Endodermal cell (in vitro differentiated cells): ENCODE data around the gene HOXD4. TPM values are rescaled to one million over a fixed set of nuclear protein-coding genes. Genes with fewer than 3 reads are reported as not detected.
A peak's percentile ranks its signal among the peaks of the same experiment; 100 is the strongest.

Source experiments
- DNase-seq: peaks from one replicate; pipeline ENCODE4 v3.0.0-alpha.2; 2017
- H3K27ac ChIP-seq: 2 replicates; pipeline ENCODE4 v1.5.1; 2013; ENCODE audit warnings: mild to moderate bottlenecking, low read depth, low read length, moderate library complexity
- H3K27me3 ChIP-seq: 2 replicates; pipeline ENCODE4 v1.6.1; 2013; ENCODE audit warnings: mild to moderate bottlenecking, low read length, moderate library complexity; ENCODE audit not compliant: insufficient read depth, control insufficient read depth, poor library complexity, severe bottlenecking
- H3K36me3 ChIP-seq: 2 replicates; pipeline ENCODE4 v1.7.0; 2013; ENCODE audit warnings: mild to moderate bottlenecking, low read length, moderate library complexity; ENCODE audit not compliant: control insufficient read depth, insufficient read depth
- H3K4me1 ChIP-seq: one replicate; pipeline ENCODE4 v1.7.0; 2013; ENCODE audit warnings: low read length; ENCODE audit not compliant: control insufficient read depth, insufficient read depth
- H3K4me3 ChIP-seq: 2 replicates; pipeline ENCODE4 v1.5.1; 2013; ENCODE audit warnings: mild to moderate bottlenecking, low read length, moderate library complexity
- H3K9ac ChIP-seq: 2 replicates; pipeline ENCODE4 v1.6.1; 2013; ENCODE audit warnings: mild to moderate bottlenecking, low read length, moderate library complexity; ENCODE audit not compliant: poor library complexity, severe bottlenecking; ENCODE audit errors: extremely low read depth
- H3K9me3 ChIP-seq: 2 replicates; pipeline ENCODE4 v1.6.1; 2013; ENCODE audit warnings: mild to moderate bottlenecking, low read length, moderate library complexity; ENCODE audit not compliant: control insufficient read depth
- H3K27ac Mint-ChIP-seq: 2 replicates; pipeline ENCODE4 v1.8.0; 2020; ENCODE audit warnings: mixed read lengths
- H3K27me3 Mint-ChIP-seq: 2 replicates; pipeline ENCODE4 v1.8.0; 2021; ENCODE audit warnings: mild to moderate bottlenecking, mixed read lengths; ENCODE audit not compliant: insufficient read depth
- H3K36me3 Mint-ChIP-seq: 2 replicates; pipeline ENCODE4 v1.8.0; 2020; ENCODE audit warnings: low read depth, mixed read lengths
- H3K4me1 Mint-ChIP-seq: 2 replicates; pipeline ENCODE4 v1.8.0; 2020; ENCODE audit warnings: mixed read lengths
- H3K4me3 Mint-ChIP-seq: 2 replicates; pipeline ENCODE4 v1.8.0; 2020; ENCODE audit warnings: mild to moderate bottlenecking, moderate library complexity, mixed read lengths
- H3K9me3 Mint-ChIP-seq: 2 replicates; pipeline ENCODE4 v1.8.0; 2020; ENCODE audit warnings: mild to moderate bottlenecking, mixed read lengths
- WGBS, 2 experiments: methylation state at CpG; one replicate each; pipeline versions ENCODE4 v1.1.5 to v1.1.7; 2013; ENCODE audit warnings: missing lambda C conversion rate in 2 of 2, mixed read lengths in 1 of 2; ENCODE audit not compliant: insufficient coverage in 1 of 2, insufficient read length in 1 of 2; 5-methylcytosine and 5-hydroxymethylcytosine counted together
- total RNA-seq, 2 donors: library from RNA; stranded (reverse); fragmentation: NEBNext Ultra II Directional in 1 of 2; extraction: Animal tissue kit (Norgen Biotek cat#: 25700) in 1 of 2; gene quantifications; 2 replicates in 1 of 2; 3 replicates in 1 of 2; pipeline ENCODE4 v1.2.1, GENCODE V29; 2021
- TF ChIP-seq, protein P1 (sequence below): fragments of 200-600 bp; sonication (generic); conservative IDR thresholded peaks from 2 replicates; pipeline ENCODE4 v1.5.0; 2021; ENCODE audit warnings: antibody characterized with exemption, mild to moderate bottlenecking

Gene HOXD4
- total RNA-seq, 2 donors from 2014 or later = not detected

DNA sequence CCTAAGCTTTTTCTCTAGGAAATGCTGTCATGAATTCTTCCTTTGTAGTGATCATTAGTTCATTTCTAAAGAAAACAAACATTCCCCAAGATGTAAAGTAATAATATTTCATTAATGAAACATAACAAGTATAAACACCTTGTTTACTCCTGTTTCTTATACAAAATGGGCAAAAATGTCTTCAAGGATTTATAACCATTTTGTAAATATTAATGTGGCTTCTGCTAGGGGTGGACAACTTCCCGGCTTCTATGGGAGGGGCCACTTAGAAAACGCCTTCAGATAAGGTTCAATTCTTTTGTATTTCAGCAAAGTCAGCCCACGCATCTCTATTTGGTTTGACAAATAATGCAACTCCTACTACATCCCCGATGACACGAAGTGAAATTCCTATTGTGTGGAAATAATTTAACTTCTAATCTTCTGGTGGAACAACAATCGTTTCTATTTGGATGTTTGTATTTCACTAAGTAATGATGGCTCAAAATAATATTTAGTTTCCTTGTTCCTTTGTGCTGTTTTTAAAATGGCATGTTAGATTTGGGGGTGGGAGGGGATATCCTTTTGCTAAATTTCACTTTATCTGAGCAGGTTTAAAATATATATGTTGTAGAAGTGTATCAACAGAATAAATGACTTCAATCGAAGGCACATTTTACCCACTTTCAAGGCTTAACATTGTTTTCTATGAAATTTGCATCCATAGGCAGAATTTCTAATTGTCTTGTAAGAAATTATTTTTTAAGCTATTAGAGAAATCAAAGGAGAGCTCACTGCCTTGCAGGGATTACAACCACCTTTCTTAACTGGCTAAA, 22.4 kb downstream of the HOXD4 start:
- Mint-ChIP-seq H3K9me3 (no peaks in the 10 kb centered on the region), H3K27me3 (peaks cover 100% of the 10 kb centered on the region), H3K36me3 (no peaks in the 10 kb centered on the region), H3K27ac (no peak overlapping the region), H3K4me1 (peaks cover 29% of the 10 kb centered on the region), H3K4me3 (peak overlapping the region; percentile 56)
- TF ChIP-seq, protein P1, sequence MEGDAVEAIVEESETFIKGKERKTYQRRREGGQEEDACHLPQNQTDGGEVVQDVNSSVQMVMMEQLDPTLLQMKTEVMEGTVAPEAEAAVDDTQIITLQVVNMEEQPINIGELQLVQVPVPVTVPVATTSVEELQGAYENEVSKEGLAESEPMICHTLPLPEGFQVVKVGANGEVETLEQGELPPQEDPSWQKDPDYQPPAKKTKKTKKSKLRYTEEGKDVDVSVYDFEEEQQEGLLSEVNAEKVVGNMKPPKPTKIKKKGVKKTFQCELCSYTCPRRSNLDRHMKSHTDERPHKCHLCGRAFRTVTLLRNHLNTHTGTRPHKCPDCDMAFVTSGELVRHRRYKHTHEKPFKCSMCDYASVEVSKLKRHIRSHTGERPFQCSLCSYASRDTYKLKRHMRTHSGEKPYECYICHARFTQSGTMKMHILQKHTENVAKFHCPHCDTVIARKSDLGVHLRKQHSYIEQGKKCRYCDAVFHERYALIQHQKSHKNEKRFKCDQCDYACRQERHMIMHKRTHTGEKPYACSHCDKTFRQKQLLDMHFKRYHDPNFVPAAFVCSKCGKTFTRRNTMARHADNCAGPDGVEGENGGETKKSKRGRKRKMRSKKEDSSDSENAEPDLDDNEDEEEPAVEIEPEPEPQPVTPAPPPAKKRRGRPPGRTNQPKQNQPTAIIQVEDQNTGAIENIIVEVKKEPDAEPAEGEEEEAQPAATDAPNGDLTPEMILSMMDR = no peak
- H3K9ac ChIP-seq = no peak overlapping the region
- no peaks in the 10 kb centered on the region for H3K9me3 ChIP-seq
- no peak overlapping the region for H3K27ac ChIP-seq
- DNase-seq = no peak
- H3K4me3 ChIP-seq = peak overlapping the region; percentile 68
- H3K27me3 ChIP-seq = peaks cover 100% of the 10 kb centered on the region
- WGBS, 2 experiments = 20% methylated on average over 6 of the region's 7 CpGs; no CpG with 5 or more reads in 1 of the 2 experiments
- H3K4me1 ChIP-seq = peaks cover 16% of the 10 kb centered on the region
- no peaks in the 10 kb centered on the region for H3K36me3 ChIP-seq

DNA sequence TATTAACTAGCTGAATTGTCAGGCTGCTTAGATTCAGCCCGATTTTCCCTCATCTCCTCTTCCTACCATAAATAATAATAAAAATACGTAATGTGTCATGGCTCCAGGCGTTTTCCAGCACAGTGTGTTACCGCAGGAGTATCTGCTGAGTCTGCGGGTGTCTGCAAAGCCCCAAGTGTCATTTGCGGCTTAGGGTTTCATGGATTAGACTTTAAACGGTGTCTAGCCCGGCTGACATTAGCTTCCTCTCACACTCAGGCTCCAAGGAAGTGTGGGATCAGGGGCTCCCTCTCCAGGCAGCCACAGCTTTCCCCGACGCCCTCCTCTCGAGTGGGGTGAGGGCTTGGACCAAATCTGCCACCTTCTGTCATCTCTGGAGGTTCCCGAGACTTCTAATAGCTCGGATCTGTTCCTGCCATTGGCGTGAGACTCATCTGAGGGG, 23.1 kb downstream of the HOXD4 start:
- H3K27ac Mint-ChIP-seq = no peak overlapping the region
- H3K4me3 Mint-ChIP-seq = peak overlapping the region; percentile 56
- peaks cover 16% of the 10 kb centered on the region for H3K4me1 ChIP-seq
- peak overlapping the region; percentile 68 for H3K4me3 ChIP-seq
- no peak overlapping the region for H3K27ac ChIP-seq
- H3K36me3 ChIP-seq = no peaks in the 10 kb centered on the region
- H3K27me3 ChIP-seq = peaks cover 100% of the 10 kb centered on the region
- no peaks in the 10 kb centered on the region for H3K36me3 Mint-ChIP-seq
- H3K4me1 Mint-ChIP-seq = peaks cover 29% of the 10 kb centered on the region
- TF ChIP-seq, protein P1 = no peak
- H3K9me3 Mint-ChIP-seq = no peaks in the 10 kb centered on the region
- no peaks in the 10 kb centered on the region for H3K9me3 ChIP-seq
- H3K27me3 Mint-ChIP-seq = peaks cover 100% of the 10 kb centered on the region
- 1 to 7% methylated on average over 7 to 14 of the region's 14 CpGs for WGBS, 2 experiments
- DNase-seq = peak; percentile 56
- H3K9ac ChIP-seq = no peak overlapping the region

DNA sequence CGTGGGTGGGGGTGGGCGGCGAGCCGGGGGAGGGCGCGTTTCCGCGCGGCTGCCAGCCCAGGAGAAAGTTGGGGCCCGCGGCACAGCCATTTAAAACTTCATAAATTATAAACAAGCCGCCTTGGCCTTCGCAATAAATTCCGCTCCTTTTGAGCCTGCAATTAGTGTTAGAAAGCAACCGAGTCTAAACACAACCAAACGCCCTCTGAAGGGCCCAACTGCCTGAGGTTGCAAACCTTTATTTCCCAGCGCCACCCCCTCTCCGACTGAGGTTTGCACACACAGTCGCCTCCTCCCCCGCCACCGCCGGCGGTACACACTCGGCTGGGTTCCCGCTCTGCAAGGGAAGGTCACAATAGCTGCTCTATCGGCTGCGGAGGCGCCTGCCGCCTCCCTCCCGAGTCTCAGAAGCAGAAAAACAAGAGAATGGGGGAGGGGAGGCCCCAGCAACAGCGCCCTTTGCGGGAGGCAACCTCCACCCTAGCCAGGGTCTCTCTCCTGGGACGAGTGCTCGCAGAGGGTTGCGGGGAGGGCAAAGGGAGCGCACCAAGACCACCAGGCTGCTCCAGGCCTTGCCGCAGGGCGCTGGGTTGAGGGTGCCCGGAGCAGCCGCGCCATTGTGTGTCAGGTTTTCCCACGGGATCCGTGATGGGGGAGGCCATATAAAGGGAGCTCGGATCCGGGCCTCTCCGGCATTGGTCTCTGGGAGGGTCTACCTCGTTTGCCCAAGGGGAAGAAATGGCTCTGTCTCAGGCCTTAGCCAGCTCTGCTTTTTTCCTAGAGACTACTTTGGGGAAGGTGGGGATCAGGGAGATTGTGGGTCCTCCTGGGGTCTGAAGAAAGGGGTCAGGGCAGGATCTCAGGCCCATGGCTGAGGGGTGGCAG, 23.7 kb downstream of the HOXD4 start:
- no peaks in the 10 kb centered on the region for H3K36me3 Mint-ChIP-seq
- peak overlapping the region; percentile 70 for H3K27ac ChIP-seq
- WGBS, 2 experiments = 3 to 11% methylated on average over 12 to 47 of the region's 47 CpGs
- H3K9me3 Mint-ChIP-seq = no peaks in the 10 kb centered on the region
- H3K4me3 Mint-ChIP-seq = peak overlapping the region; percentile 56
- peaks cover 100% of the 10 kb centered on the region for H3K27me3 Mint-ChIP-seq
- DNase-seq = peak; percentile 89
- no peak overlapping the region for H3K27ac Mint-ChIP-seq
- H3K27me3 ChIP-seq = peaks cover 100% of the 10 kb centered on the region
- no peak overlapping the region for H3K9ac ChIP-seq
- H3K9me3 ChIP-seq = no peaks in the 10 kb centered on the region
- peaks cover 29% of the 10 kb centered on the region for H3K4me1 Mint-ChIP-seq
- H3K4me3 ChIP-seq = peak overlapping the region; percentile 68
- peaks cover 16% of the 10 kb centered on the region for H3K4me1 ChIP-seq
- H3K36me3 ChIP-seq = no peaks in the 10 kb centered on the region
- TF ChIP-seq, protein P1 = no peak
